GM18861 (cell line): Measurements from ENCODE around the gene LCN1.
"Not testable (repeated sequence)": the region's sequence is repeated elsewhere in the genome, so short reads cannot be mapped to it uniquely, and the experiment has no call there.

Experiments
- ATAC-seq: cut with Tn5 transposase; IDR thresholded peaks from one replicate; pipeline ENCODE4 v1.9.1; 2021; ENCODE audit not compliant: unreplicated experiment

LCN1 gene

DNA sequence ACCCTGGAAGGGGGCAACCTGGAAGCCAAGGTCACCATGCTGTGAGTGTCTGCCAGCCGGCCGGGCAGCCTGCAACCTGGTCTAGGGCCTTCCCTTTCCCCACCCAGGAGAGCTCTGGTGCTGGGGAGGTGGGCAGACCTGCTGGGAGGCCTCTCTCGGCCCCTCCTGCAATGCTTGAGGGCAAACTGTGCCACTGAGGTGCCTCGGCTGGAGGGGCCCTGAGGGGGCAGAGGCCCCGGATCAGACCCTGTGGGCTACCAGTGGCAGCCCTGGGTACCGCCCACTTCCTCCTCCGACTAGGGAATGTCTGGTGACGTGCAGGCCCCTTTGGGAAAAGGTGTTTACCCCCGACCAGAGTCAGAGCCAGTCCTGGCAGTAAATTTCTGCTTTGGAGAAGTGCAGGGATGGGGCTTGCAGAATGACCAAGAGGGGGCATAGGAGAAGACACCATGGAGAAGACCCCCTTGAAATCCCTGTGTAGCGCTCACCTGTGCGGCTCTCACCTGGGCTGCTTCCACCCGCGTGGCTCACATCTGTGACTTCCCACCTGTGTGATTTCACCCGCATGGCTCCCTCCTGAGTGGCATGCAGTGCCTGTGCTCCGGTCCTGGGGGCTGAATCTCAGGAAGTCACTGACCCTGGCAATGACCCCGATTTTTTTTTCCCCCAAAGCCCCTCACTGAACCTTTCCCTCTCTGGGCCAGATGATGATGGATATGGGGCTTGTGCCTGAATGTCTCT lies 1.1 kb downstream of the LCN1 start:
- ATAC-seq: no peak

DNA sequence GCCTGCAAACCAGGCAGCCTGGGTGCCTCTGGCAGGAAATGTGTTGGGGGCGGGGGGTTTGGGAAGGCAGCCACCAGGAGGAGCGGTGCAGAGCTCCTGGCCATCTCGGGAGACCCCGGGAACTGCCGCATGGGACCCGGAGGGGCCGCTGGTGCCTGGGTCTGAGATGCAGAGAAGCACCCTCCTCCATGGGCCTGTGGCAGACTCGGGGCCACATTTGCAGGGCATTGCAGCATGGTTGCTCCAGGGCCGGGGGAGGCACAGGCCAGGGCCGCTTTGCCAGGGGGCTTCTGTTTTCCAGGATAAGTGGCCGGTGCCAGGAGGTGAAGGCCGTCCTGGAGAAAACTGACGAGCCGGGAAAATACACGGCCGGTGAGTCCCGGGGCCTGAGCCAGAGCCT lies 1.7 kb downstream of the LCN1 start:
- no peak for ATAC-seq

DNA sequence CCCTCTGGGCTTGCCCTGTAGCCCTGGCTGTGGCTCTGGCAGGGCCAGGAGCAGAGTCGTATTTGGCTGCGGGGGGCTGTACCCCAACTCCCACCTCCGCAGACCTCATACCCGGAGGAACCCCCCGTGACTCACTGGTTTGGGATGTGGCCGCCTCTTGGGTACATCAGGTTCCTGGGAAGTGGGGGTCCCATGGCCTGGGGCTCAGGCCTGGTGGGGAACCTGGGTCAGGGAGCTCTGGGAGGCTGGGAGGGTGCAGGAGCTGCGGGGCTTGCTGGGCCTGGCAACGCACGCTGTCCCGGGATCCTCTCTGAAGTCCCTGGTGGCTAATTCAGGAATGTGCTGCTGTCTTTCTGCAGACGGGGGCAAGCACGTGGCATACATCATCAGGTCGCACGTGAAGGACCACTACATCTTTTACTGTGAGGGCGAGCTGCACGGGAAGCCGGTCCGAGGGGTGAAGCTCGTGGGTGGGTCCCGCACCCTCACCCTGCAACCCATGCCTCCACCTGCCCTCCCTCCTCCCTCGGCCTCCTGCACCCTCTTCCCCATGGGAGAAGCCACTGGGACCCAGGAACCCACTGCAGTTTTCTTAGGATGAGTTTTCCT lies 2.4 kb downstream of the LCN1 start:
- no peak for ATAC-seq

DNA sequence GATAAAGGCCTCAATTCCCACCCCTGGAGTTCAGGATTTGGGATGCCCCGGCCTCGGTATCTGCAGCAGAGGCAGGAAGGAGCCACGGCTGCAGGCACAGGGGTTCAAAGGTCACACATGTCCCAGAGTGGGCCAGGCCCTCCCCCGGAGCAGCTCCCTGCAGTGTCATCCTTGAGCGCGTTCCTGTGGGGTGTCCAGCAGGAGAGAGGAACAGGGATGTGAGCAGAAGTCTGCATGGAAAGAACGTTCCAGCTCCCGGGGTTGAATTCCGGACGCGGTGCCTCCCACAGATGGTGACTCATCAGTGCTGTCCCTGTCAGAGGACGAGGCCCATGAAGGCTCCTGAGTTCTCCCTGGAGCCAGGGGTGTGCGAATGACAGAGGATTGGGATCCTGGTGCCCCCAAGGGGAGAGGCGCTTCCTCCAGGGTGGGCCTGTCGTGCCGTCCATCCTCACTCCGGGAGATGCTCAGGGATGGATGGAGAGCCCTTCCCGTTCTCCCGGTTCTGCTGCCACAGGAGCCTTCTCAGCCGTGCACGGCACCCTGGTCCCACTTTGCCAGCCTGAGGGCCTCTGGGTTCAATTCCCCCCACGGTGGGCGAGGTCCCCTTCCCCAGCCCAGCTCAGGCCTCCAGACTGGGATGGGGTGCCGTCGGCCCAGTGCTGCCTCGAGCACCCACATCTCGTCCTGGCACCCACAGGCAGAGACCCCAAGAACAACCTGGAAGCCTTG lies 3.1 kb downstream of the LCN1 start:
- no peak for ATAC-seq

DNA sequence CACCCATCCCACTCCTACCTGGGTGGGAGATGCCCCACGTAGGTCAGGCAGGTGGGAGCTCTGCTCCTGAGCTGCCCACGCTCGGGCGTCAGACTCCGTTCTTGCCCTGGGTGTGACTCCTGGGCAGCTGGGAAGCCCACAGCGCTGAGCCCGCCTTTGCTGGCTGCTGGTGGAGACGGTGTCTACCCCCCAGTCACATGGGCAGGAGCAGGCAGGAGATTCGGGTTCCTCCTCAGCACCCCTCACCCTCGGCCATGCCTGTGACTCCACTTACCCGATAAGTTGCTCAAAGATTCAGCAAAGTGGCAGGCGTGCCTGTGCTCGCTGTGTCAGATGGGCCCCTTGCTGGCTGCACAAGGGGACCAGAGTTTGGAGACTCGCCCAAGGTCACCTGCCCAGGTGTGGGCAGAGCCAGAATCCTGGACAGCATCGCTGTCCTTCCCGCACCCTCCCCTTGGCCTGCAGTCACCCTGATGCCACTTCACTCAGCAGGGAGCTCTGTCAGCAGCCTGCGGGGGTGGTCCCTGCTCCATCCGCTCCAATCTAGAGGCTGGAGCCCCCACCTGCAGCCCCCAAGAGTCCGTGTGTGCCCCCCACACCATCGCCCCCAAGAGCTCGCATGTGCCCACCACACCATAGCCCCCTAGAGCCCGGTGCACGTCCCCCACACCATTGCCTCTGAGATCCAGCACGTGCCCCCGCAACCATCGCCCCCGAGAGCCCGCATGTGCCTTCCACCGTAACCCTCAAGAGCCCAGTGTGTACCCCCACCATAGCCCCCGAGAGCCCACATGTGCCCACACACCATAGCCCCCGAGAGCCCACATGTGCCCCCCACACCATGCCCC lies 4.2 kb downstream of the LCN1 start:
- no peak for ATAC-seq

DNA sequence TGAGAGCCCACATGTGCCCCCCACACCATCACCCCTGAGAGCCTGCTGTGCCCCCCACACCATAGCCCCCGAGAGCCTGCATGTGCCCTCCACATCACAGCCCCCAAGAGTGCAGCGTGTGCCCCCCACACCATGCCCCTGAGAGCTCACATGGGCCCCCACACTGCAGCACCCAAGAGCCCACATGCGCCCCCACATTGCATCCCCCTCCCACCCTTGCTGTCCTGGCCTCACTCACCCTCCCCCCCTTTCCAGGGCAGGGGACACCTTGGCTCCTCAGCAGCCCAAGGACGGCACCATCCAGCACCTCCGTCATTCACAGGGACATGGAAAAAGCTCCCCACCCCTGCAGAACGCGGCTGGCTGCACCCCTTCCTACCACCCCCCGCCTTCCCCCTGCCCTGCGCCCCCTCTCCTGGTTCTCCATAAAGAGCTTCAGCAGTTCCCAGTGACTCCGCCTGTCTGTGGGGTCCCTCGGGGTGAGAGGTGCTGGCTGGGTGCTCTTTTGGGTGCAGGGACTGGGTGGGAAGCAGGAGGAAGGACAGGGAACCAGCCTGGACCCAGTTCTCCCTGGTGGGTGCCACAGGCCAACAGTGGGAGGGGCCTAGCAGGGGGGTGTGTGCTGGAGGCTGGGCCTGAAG lies 5.0 kb downstream of the LCN1 start:
- ATAC-seq: no peak

DNA sequence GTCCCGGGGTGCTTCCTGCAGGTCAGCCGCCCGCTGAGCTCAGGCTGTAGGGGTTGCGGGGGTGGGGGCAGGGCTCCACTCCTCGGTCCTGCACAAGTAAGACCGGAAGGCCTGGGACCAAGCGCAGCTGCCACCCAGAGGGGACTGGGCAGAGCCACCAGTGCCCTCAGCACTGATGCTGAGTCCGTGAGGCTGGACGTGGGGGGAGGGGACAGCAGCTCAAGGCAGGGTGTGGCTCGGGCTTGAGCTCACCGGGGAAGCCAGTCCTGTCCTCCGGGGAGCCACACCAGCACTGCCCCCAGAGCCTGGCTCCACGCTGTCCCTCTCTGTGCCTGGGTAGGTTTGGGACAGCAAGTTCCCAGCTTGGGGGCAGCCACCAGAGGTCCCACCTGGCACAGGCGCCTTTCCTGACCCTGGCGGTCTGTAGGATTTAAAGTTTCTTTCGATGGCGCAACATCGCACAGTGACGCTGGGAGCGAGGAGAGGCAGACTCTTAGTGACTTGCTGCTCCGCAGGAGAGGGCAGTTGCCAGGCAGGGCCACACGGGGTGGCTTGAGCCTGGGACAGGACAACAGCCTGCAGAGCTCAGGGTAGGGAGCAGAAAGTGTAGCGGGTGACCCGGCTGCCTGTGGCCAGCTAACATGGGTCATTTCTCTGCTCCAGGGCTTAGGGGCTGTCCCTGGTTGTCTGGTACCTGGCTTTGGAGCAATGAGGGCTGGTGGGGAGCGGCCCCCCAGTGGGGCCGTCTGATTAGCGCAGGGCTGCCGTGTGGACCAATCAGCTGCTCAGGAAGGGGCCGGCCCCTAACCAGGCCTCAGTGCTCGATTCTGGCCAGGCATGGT lies 5.7 kb downstream of the LCN1 start:
- ATAC-seq: no peak

DNA sequence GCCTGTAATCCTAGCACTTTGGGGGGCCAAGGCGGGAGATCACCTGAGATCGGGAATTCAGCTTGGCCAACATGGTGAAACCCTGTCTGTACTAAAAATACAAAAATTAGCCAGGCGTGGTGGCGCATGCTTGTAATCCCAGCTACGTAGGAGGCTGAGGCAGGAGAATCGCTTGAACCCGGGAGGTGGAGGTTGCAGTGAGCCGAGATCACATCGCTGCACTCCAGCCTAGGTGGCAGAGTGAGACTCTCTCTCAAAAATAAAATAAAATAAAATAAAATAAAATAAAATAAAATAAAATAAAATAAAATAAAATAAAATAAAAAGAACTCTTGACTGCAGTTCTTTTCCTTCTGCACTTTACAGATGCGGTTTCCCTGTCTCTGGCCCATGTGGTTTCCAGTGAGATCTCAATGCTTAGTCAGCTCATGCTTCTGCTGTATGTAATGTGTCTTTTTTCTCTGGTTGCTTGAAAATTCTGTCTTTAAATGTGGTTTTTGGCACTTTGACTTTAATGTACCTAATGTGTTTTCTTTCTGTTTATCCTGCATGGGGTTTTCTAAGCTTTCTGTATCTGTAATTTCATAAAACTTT lies 7.7 kb downstream of the LCN1 start:
- ATAC-seq: not testable (repeated sequence)

DNA sequence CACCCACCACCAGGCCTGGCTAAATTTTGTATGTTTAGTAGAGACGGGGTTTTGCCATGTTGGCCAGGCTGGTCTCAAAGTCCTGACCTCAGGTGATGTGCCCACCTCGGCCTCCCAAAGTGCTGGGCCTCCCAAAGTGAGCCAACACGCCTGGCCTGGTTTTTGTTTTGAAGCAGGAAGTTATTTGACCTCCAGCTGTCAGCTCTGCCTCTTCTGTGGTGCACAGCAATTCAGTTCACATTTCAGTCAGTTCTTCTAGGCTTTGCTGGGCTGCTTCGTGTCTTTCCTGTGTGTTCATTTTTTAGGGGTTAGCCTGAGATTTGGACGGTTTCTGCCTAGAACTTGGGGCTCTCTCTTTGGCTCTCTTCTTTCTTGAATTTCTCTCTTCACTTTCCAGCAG lies 8.9 kb downstream of the LCN1 start:
- no peak for ATAC-seq

DNA sequence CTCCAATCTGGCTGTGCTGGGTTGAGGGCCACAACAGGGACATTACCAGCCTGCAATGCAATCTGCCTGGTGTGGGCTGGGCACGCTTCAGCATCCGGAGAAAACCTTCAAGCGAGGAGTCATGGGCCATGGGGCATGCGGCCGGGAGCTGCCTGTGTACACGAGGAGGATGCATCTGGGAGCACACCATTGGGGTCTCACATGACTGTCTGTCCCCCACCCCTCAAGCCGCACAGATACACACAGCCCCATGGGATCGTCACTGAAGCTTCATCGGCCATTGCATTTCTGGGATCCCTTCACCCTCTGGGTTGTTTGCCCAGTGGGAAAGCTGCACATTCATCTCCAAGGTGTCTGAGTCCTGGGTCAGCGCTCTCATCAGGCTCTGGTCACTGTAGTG lies 9.9 kb downstream of the LCN1 start:
- no peak for ATAC-seq

DNA sequence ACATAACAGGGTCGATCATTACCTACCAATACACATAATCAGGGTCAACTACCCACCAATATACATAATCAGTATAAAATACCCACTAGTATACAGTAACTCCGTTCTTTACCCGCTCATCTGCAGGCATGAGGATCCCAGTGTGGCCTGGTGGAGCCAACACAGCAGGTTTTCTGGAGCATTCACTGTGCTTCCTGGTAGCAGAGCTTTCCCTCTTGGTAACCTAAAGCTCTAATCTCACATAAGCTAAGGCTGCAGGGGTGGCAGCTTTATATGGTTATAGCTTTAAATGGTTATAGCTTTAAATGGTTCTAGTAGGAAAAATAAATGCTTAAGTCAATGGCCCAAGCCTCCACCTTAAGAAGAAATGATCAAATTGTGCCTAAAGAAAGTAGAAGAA lies 11.9 kb downstream of the LCN1 start:
- ATAC-seq: no peak

DNA sequence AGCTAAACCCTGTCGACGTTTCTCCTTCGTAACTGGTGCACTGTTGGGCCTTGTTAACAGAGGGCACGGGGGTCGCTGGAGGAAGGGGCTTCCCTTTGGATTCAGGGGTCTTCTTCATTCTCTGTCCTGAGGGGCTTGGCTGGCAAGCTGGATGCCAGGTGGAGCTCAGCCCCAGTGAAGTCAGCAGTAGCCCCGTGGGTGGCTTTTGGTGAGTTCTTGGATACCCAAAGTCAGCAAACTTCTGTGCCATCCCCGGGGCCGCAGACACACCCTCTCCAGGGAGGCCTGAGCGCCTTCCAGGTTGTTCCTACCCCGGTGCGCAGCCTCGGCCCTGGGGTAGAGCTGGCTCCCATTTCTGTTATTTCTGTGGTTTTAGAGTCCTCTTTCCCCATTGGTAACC lies 12.4 kb downstream of the LCN1 start:
- ATAC-seq: no peak

DNA sequence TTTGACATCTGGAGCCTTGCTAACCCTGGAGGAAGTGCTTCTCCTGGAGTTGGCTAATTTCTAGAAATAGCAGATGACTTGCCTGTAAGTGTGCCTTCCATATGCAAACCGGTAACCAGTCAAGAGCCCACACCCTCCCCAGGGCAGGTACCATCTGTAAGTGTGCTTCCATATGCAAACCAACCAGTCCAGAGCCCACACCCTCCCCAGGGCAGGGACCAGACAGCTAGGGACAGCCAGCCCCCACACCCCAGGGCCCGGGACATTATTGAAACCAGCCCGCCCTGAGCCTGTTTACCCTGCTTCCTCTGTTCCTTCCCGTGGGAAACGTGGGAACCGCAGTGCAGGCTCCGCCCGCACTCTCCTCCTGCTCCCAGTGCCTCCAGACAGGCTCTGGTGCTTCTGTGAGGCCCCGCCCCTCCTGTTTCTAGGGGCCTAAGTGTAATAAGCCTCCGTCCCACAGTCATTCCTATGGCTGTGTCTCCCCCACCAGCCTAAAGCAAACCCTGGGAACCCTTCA lies 13.0 kb downstream of the LCN1 start:
- not testable (repeated sequence) for ATAC-seq

DNA sequence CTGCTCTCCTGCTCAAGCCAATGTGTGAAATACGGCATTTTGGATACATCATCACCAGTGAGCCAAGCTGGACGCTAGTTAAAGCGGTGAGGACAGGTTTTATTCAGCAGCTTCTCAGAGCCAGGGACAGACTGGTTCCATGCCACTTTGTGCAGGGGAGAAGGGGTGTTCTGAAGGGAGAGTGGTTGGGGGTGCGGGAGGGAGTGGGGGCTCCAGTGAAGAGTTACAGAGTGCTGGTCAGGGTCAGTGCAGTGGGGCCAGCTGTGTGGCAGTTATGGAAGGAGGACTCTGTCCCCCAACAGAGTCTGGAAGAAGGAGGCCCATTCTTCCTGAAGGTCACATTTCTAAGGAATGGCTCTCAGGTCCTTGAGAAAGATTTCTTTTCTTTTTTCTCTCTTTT lies 13.6 kb downstream of the LCN1 start:
- ATAC-seq: not testable (repeated sequence)

DNA sequence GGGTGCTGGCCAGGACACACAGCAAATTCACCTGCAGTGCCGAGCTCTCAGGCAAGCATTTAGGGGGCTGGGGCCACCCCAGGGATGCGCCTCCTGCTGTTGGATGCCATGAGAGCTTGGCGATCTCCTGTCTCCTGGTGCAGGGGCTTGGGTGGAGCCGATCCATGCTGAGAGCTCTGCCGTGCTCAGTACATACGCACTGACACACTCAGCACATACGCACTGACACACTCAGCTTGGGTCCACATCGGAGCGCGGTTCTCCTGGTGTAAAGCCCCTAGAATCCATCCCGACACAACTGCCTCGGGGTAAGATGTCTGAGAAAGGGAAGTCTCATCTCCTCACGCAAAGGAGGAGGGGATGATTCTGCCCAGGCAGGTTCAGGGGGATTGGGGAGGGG lies 14.4 kb downstream of the LCN1 start:
- ATAC-seq: not testable (repeated sequence)

DNA sequence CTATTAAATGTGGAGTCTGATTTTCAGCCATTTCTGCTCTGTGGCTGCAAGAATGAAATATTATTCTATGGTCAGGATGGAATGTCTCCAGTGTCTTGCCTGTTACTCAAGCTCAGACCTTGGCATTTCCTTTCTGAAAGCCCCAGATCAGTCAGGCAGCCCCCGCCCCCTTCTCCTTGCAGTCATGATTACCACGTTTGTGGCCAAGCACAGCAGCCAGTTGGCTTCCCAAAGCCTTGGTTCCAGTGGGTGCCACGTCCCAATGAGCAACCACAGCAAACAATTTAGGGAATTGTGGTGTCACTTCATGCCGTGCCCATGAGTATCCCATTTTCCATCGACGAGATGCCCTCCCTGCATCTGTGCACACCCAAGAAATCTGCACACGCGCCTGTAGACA lies 15.0 kb downstream of the LCN1 start:
- no peak for ATAC-seq

DNA sequence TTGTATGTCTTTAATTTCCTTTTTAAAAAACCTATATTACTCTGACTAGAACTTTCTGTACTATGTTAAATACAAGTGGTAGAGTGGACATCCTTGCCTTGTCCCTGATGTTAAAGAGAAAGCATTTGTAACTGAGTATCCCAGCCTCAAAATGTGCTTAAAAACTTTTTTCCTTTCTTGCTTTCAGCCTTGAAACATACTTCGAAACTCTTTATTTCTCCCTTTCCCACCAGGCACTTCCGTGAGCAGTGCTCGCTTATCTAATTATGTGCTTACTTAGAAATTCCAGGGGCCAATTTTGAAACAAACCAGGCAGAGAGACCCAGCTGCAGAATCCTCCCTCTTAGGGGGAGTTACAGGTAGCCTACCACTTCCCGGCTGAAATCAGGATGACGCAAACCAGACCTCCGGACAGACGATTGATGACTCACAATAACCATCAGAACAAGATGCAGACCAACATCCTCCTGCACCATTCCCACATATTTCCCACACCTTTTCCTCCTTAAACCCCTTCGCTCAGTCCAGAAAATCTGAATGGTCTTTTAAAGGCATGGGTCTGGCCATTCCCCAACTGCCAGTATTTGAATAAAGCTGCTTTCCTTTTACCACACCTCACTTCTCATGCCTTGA lies 22.1 kb downstream of the LCN1 start:
- ATAC-seq: not testable (repeated sequence)

DNA sequence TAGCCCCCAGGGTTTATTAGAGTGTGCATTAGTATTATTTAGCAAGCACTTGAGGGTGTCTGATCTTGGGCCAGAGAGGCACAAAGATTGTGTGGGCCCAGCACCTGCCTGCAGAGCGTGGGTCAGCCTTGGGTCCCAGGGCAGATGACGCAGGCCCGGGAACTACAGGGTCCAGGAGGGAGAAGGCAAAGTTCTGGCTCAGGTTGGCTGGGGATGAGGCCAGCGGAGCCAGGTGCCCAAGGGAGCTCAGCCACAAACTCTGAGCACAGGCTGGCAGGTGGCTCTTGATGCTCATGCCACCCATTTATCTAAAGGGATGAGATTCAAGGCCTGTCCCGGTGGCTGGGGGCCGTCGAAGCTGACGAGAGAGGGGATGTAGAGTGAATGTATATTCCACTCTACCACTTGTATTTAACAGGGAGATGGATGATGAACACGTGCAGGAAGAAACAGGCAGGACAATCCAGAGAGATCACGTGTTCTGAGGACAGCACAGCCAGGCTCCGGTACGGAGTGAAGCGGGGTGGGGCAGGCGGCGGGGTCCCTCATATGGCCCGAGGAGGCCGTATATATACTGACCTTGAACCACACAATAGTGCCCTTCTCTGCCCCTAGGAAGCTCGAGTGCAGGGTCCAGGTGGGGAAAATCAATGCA lies 23.9 kb downstream of the LCN1 start:
- ATAC-seq: no peak
